ENCODE measurements around the gene NUP98.

DNA sequence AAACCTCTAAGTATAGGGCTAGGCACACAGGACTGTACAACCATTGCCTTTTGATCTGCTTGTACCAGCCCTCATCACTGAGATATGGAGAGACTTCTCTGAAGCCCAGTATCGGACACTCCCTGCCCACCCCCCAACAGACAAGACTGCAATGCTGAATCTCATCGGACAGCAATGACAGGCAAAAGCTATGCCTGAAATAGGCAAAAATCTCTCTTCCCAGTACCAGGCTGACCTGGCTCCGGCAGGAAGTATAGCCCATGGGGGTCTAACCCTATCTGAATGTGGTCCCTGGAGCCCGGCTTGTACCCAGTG is 37.0 kb upstream of the NUP98 start:
- TF ChIP-seq POLR2A (IDR thresholded peaks at IDR 0.05): no peak
- no peak for TF ChIP-seq CTCF (IDR thresholded peaks at IDR 0.05)
